Stomach smooth muscle (tissue), 2 donors: Measurements from ENCODE around the gene EEA1.
"Not testable (repeated sequence)": the region's sequence is repeated elsewhere in the genome, so short reads cannot be mapped to it uniquely, and the experiment has no call there.

Source experiments
- H3K27ac ChIP-seq: one replicate; pipeline ENCODE4 v1.7.0; 2013; ENCODE audit warnings: mild to moderate bottlenecking, low read length, inconsistent platforms
- H3K27me3 ChIP-seq, 2 donors: one replicate each; pipeline ENCODE4 v1.7.0; 2013; ENCODE audit warnings: low read length in 2 of 2; ENCODE audit not compliant: insufficient read depth in 2 of 2, control insufficient read depth in 1 of 2
- H3K36me3 ChIP-seq, 2 donors: one replicate each; pipeline ENCODE4 v1.7.0; 2013; ENCODE audit warnings: low read length in 2 of 2; ENCODE audit not compliant: control insufficient read depth in 2 of 2, insufficient read depth in 2 of 2
- H3K4me1 ChIP-seq: one replicate; pipeline ENCODE4 v1.7.0; 2013; ENCODE audit warnings: low read length; ENCODE audit not compliant: control insufficient read depth, insufficient read depth
- H3K4me3 ChIP-seq, 2 donors: one replicate each; pipeline ENCODE4 v1.7.0; 2013; ENCODE audit warnings: low read length in 2 of 2
- H3K9ac ChIP-seq, 2 donors: one replicate each; pipeline ENCODE4 v1.7.0; 2013; ENCODE audit warnings: low read length in 2 of 2, mild to moderate bottlenecking in 1 of 2
- H3K9me3 ChIP-seq, 2 donors: one replicate each; pipeline ENCODE4 v1.7.0; 2013; ENCODE audit warnings: low read length in 2 of 2; ENCODE audit not compliant: control insufficient read depth in 2 of 2
- donor health status: healthy.
- donor health status: Pancreatic carcinoma.

EEA1 gene

GRCh38 chr12:92749691-92750090 lies 179.4 kb downstream of the EEA1 start:
- H3K27ac ChIP-seq, H3K9me3 ChIP-seq, H3K36me3 ChIP-seq, H3K27me3 ChIP-seq, H3K4me3 ChIP-seq, H3K9ac ChIP-seq, H3K4me1 ChIP-seq: not testable (repeated sequence)

DNA sequence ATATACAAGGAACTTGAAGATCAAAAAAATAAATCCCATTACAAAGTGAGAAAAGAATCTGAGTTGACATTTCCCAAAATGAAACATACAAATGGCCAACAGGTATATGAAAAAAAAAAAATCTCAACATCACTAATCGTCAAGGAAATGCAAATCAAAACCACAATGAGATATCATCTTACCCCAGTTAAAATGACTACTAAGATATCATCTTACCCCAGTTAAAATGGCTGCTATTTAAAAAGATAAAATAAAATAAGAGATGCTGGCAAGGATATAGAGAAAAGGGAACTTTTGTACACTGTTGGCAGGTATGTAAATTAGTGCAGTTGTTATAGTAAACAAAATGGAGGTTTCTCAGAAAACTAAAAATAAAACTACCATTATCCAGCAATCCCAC lies 181.9 kb downstream of the EEA1 start:
- H3K27ac ChIP-seq, result no peak overlapping the region
- H3K9ac ChIP-seq, result no peak overlapping the region
- no peaks in the 10 kb centered on the region for H3K27me3 ChIP-seq
- H3K9me3 ChIP-seq, result no peaks in the 10 kb centered on the region
- no peaks in the 10 kb centered on the region for H3K36me3 ChIP-seq
- H3K4me1 ChIP-seq, result no peaks in the 10 kb centered on the region
- no peak overlapping the region for H3K4me3 ChIP-seq

DNA sequence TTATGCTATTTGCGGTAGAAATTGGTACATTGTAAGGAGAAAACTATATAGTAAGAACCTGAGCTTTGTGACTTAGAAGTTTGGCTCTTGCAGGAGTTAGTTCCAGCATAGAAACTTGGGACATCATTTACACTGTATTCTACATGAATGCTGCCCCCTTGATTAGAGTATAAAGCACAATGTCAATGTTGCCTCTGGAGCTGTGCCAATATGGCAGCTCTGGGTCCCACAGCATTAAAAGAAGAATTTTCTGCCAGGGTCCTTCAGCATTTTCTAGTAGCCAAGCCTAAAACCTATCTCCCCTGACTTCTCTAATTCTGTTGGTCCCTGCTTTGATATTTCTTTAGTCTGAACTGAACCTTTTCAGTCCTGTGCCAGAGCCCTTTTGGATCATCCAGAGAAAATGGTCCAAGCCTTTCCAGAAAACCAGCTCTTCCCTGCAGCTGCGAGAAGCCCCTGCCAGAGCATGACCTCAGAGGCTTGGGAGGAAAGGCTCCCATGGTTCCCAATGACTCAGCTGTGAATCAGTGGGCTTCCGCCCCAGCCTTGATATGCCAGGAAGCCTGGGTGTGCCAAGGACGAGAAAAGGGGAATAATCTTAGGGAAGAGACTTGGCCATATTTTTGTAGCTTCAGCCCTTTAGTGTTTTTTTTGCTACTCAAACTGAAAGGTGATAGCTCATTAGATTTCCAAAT lies 183.1 kb downstream of the EEA1 start:
- Histone ChIP-seq H3K4me1 (no peaks in the 10 kb centered on the region), H3K9ac (no peak overlapping the region), H3K27ac (peak overlapping the region; percentile 7), H3K36me3 (no peaks in the 10 kb centered on the region), H3K4me3 (no peak overlapping the region), H3K9me3 (no peaks in the 10 kb centered on the region), H3K27me3 (no peaks in the 10 kb centered on the region)

DNA sequence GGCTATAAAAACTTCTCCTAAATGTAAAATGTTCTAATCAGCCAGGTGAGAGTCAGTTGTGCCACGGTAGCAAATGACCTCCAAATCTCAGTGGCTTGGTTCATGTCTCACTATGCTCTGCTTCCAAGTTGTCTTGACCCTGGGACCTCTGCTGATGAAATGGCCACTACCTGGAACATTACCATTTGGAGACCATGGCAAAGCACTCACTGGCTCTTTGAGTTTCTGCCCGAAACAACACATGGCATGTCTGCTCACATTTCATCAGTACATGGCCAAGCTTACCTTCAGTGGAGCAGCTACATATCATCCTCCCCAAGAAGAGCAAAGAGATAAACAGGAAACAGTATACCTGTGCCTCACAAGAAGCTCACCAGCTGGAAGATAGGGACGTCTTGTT lies 186.1 kb downstream of the EEA1 start:
- Histone ChIP-seq H3K9ac (no peak overlapping the region), H3K4me3 (no peak overlapping the region), H3K27me3 (no peaks in the 10 kb centered on the region), H3K9me3 (no peaks in the 10 kb centered on the region), H3K4me1 (no peaks in the 10 kb centered on the region), H3K36me3 (no peaks in the 10 kb centered on the region), H3K27ac (no peak overlapping the region)

- H3K27me3 ChIP-seq, result no peaks in the 10 kb centered on the region
- H3K27ac ChIP-seq, result no peak overlapping the region
- no peaks in the 10 kb centered on the region for H3K36me3 ChIP-seq
- H3K9ac ChIP-seq, result no peak overlapping the region
- H3K9me3 ChIP-seq, result no peaks in the 10 kb centered on the region
- no peak overlapping the region for H3K4me3 ChIP-seq
- H3K4me1 ChIP-seq, result peaks cover 3% of the 10 kb centered on the region
These were observed 188.7 kb downstream of the EEA1 start for GRCh38 chr12:92740411-92740810.

DNA sequence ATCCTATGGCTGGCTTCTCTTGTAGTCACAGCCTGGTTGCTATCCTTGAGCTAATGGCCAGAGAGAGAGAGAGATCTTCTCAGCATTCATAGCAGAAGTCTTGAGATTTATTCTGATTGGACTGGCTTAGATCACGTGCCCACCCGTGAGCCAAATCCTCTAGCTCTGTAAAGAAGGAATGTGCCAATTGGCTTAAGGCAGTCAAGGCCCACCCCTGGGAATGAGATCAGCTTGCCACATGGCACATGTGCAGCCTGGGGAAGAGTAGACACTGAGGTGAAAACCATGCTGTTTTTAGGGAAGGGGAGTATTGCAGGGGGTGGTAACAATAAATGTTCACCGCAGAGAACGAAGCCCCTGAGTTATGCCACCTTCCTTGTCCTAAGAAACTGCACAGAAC lies 190.0 kb downstream of the EEA1 start:
- Histone ChIP-seq H3K27me3 (no peaks in the 10 kb centered on the region), H3K4me3 (no peak overlapping the region), H3K27ac (no peak overlapping the region), H3K36me3 (no peaks in the 10 kb centered on the region), H3K9ac (no peak overlapping the region), H3K9me3 (no peaks in the 10 kb centered on the region), H3K4me1 (peaks cover 6% of the 10 kb centered on the region)

DNA sequence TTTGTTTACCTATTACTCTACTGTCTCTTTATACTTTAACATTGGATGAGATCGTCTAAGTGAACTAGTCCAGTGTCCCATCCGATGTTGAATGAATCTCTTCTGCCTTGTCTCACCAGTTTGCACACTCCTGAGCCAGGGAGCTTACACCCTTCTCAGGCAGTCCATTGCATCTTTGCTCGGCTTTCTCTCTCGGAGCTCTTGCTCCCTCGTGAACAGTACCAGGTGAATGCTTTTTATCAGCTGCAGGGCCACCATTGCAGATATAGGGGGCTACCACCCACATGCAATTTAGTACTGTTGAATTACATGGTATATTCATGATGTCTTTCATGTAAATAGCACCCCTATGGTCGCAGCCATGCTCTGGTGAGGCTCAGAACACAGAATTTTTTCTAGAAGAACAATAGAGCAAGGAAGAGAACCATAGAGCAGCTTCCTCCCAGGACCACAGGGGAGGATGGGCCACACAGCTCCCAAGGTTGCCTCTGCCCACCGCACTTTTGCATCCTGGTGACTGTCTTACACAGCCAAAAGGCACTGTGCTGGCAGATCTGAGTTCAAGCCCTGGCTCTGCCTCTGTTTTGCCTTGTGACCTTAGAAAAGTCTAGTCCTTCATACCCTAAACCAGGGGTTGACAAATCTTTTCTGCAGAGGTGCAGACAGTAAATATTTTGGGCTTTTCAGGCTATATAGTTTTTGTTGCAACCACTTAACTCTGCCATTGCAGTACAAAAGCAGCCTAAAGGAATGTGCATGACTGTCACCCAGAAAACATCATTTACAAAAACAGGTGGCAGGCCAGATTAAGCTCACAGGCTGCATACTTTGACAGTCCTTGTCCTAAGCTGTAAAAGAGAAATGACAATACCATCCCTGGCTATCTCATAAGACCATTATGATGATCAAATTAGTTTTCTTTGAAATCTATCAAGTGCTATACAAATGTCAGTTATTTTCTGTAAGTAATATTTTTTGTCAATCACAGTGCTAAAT lies 190.9 kb downstream of the EEA1 start:
- no peak overlapping the region for H3K9ac ChIP-seq
- H3K9me3 ChIP-seq, result no peaks in the 10 kb centered on the region
- no peaks in the 10 kb centered on the region for H3K36me3 ChIP-seq
- H3K4me3 ChIP-seq, result no peak overlapping the region
- H3K27me3 ChIP-seq, result no peaks in the 10 kb centered on the region
- H3K27ac ChIP-seq, result no peak overlapping the region
- H3K4me1 ChIP-seq, result peaks cover 6% of the 10 kb centered on the region

DNA sequence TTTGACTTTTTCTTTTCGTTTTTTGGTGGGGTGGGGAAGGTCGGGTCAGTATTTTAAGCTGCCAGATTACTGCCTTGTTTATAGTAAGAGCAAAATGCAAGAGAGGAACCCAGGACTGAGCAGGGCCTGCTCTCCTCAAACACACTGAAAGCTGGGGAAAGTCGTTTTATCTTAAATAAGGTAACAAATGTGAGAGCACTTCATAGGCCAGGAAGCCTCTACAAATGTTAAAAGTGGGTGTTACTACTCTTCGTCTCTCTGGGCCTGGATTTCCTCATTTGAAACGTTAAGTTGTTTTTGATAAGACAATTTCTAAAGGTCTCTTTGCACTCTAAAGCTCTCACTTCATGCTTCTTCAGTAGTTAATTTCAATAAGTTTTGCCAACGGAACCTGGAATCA lies 192.5 kb downstream of the EEA1 start:
- Histone ChIP-seq H3K27ac (no peak overlapping the region), H3K4me1 (peaks cover 6% of the 10 kb centered on the region), H3K9me3 (no peaks in the 10 kb centered on the region), H3K36me3 (no peaks in the 10 kb centered on the region), H3K4me3 (no peak overlapping the region), H3K27me3 (no peaks in the 10 kb centered on the region), H3K9ac (no peak overlapping the region)

- H3K9ac ChIP-seq, result no peak overlapping the region
- peak overlapping the region in 1 of 2 donors; percentile 13 for H3K4me3 ChIP-seq
- no peaks in the 10 kb centered on the region for H3K36me3 ChIP-seq
- H3K27me3 ChIP-seq, result no peaks in the 10 kb centered on the region
- peaks cover 6% of the 10 kb centered on the region for H3K4me1 ChIP-seq
- H3K9me3 ChIP-seq, result no peaks in the 10 kb centered on the region
- no peak overlapping the region for H3K27ac ChIP-seq
These were observed 193.9 kb downstream of the EEA1 start for GRCh38 chr12:92735131-92735721.

DNA sequence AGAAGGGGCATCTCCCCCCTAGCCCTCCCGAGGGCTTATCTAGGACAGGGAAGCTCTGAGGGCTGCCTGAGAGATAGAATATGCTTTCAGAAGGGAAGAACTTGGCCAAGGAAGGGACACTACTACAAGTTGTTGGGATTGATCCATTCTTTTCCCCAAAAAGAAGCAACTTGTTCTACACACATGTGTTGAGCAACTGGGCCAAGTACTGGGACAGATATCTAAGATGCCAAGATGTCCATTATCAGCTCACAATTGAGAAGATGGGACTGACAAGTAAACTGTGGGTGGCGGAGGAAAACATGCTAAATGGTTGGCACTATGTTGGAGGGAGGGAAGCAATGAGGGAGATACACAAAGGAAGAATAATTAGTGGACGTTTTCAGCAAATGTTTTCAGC lies 195.4 kb downstream of the EEA1 start:
- H3K36me3 ChIP-seq, result no peaks in the 10 kb centered on the region
- H3K27me3 ChIP-seq, result no peaks in the 10 kb centered on the region
- H3K4me3 ChIP-seq, result no peak overlapping the region
- H3K4me1 ChIP-seq, result peaks cover 6% of the 10 kb centered on the region
- no peak overlapping the region for H3K27ac ChIP-seq
- no peak overlapping the region for H3K9ac ChIP-seq
- H3K9me3 ChIP-seq, result no peaks in the 10 kb centered on the region
